IMR-90 (cell line): ENCODE data around the gene PATE4.

Source experiments
- CEBPB ChIP-seq: IDR thresholded peaks from 2 replicates; pipeline ENCODE4 v1.6.1; 2012; ENCODE audit warnings: low read depth, low read length, improper control_type of control experiment
- CTCF ChIP-seq: conservative IDR thresholded peaks from 2 replicates; pipeline ENCODE4 v1.5.1; 2012; ENCODE audit warnings: mild to moderate bottlenecking, low read depth, low read length, improper control_type of control experiment
- FOS ChIP-seq: fragments of 150-350 bp; IDR thresholded peaks from 2 replicates; pipeline ENCODE4 v1.6.1; 2016; ENCODE audit warnings: low read depth, low read length
- POLR2A ChIP-seq: IDR thresholded peaks from 2 replicates; pipeline ENCODE4 v1.6.1; 2012; ENCODE audit warnings: mild to moderate bottlenecking, low read depth, low read length
- RAD21 ChIP-seq: IDR thresholded peaks from 2 replicates; pipeline ENCODE4 v1.6.1; 2012; ENCODE audit warnings: low read length, improper control_type of control experiment
- RCOR1 ChIP-seq: IDR thresholded peaks from 2 replicates; pipeline ENCODE4 v1.6.1; 2012; ENCODE audit warnings: mild to moderate bottlenecking, low read length, improper control_type of control experiment; ENCODE audit not compliant: insufficient replicate concordance

- no peak for TF ChIP-seq CTCF
- TF ChIP-seq POLR2A: no peak
- no peak for TF ChIP-seq CEBPB
- TF ChIP-seq RCOR1: no peak
- no peak for TF ChIP-seq FOS
- TF ChIP-seq RAD21: no peak
Measured at GRCh38 chr11:125797641-125798040, 35.5 kb upstream of the PATE4 start.
